SW480 (cell line): Measurements from ENCODE around the gene DCC.

Experiments
- DNase-seq: peaks from one replicate; pipeline ENCODE4 v3.0.0-alpha.2; 2016; ENCODE audit warnings: low spot score

DCC gene

GRCh38 chr18:53070788-53071187 lies 730.8 kb downstream of the DCC start:
- DNase-seq: no peak

GRCh38 chr18:53080687-53081086 lies 740.7 kb downstream of the DCC start:
- no peak for DNase-seq

- no peak for DNase-seq
These were observed 753.6 kb downstream of the DCC start for GRCh38 chr18:53093636-53094035.

GRCh38 chr18:53101536-53102105 lies 761.6 kb downstream of the DCC start:
- no peak for DNase-seq

GRCh38 chr18:53114441-53114840 lies 774.4 kb downstream of the DCC start:
- DNase-seq: no peak

- DNase-seq: no peak
These were observed 776.0 kb downstream of the DCC start for GRCh38 chr18:53115876-53116585.

GRCh38 chr18:53117851-53118250 lies 777.9 kb downstream of the DCC start:
- DNase-seq: no peak

GRCh38 chr18:53126210-53126609 lies 786.2 kb downstream of the DCC start:
- DNase-seq: no peak

GRCh38 chr18:53131001-53131400 lies 791.0 kb downstream of the DCC start:
- no peak for DNase-seq

- no peak for DNase-seq
These were observed 794.7 kb downstream of the DCC start for GRCh38 chr18:53134711-53135110.

- no peak for DNase-seq
These were observed 795.7 kb downstream of the DCC start for GRCh38 chr18:53135654-53136053.

GRCh38 chr18:53139746-53140500 lies 799.9 kb downstream of the DCC start:
- DNase-seq: no peak

- DNase-seq: no peak
These were observed 802.0 kb downstream of the DCC start for GRCh38 chr18:53142005-53142404.

- DNase-seq: no peak
These were observed 807.5 kb downstream of the DCC start for GRCh38 chr18:53147472-53147871.

- DNase-seq: no peak
These were observed 808.1 kb downstream of the DCC start for GRCh38 chr18:53148123-53148522.

- DNase-seq: no peak
These were observed 812.5 kb downstream of the DCC start for GRCh38 chr18:53152476-53152875.

GRCh38 chr18:53153281-53153680 lies 813.3 kb downstream of the DCC start:
- no peak for DNase-seq

- no peak for DNase-seq
These were observed 813.8 kb downstream of the DCC start for GRCh38 chr18:53153800-53154199.

- DNase-seq: no peak
These were observed 825.8 kb downstream of the DCC start for GRCh38 chr18:53165770-53166169.

- no peak for DNase-seq
These were observed 829.3 kb downstream of the DCC start for GRCh38 chr18:53169346-53169745.

- no peak for DNase-seq
These were observed 851.6 kb downstream of the DCC start for GRCh38 chr18:53191634-53192033.

GRCh38 chr18:53193870-53194269 lies 853.9 kb downstream of the DCC start:
- DNase-seq: no peak

GRCh38 chr18:53219853-53220252 lies 879.9 kb downstream of the DCC start:
- no peak for DNase-seq
